Memory B cell (primary cell): ENCODE data around the gene MYOG.

ENCODE experiments used
- ATAC-seq: fragments of 150-1000 bp; cut with Tn5 transposase; 2 replicates; pipeline ENCODE4 v1.10.0; 2021; ENCODE audit warnings: low read depth, mild to moderate bottlenecking, moderate library complexity
- DNase-seq, 2 donors: peaks; one replicate each; pipeline ENCODE4 v3.0.0; 2022; ENCODE audit warnings: low spot score in 2 of 2
- H3K27ac Mint-ChIP-seq: one replicate; pipeline ENCODE4 v1.8.0; 2022; ENCODE audit warnings: mild to moderate bottlenecking, moderate library complexity, mixed read lengths
- H3K27me3 Mint-ChIP-seq: one replicate; pipeline ENCODE4 v1.8.0; 2022; ENCODE audit warnings: mixed read lengths
- H3K36me3 Mint-ChIP-seq: one replicate; pipeline ENCODE4 v1.8.0; 2022; ENCODE audit warnings: mild to moderate bottlenecking, mixed read lengths
- H3K4me1 Mint-ChIP-seq: one replicate; pipeline ENCODE4 v1.8.0; 2022; ENCODE audit warnings: mixed read lengths
- H3K4me3 Mint-ChIP-seq: one replicate; pipeline ENCODE4 v1.8.0; 2022; ENCODE audit warnings: mild to moderate bottlenecking, moderate library complexity, mixed read lengths
- H3K9me3 Mint-ChIP-seq: one replicate; pipeline ENCODE4 v1.8.0; 2022; ENCODE audit warnings: mixed read lengths

MYOG gene

DNA sequence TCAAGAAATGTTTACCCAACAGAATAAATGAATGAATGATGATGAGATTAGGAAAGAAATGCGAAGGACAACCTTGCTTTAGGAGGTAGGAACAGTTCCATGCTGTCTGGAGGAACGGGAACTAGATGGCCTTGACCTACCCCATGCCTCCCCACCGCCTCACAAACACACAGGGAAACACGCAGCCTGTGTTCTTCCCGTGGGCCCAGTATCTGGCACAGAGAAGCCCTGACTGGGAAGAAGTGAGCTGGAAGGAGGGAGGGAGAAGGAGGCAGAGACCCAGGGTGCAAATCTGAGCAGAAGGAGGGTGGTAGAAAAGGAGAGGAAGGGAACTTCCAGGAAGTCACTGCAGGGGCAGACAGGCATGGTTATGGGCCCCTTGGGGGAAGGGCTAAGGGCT is 38.2 kb upstream of the MYOG start:
- Mint-ChIP-seq H3K4me3 (no peak overlapping the region), H3K36me3 (no peaks in the 10 kb centered on the region), H3K27me3 (peaks cover 37% of the 10 kb centered on the region), H3K9me3 (no peaks in the 10 kb centered on the region), H3K27ac (no peak overlapping the region), H3K4me1 (peaks cover 13% of the 10 kb centered on the region)
- DNase-seq (no peak), ATAC-seq (no peak)

GRCh38 chr1:203122159-203122558 is 36.3 kb upstream of the MYOG start:
- ATAC-seq (no peak), DNase-seq (no peak)
- no peak overlapping the region for H3K27ac Mint-ChIP-seq
- no peaks in the 10 kb centered on the region for H3K36me3 Mint-ChIP-seq
- peaks cover 35% of the 10 kb centered on the region for H3K27me3 Mint-ChIP-seq
- no peaks in the 10 kb centered on the region for H3K9me3 Mint-ChIP-seq
- H3K4me3 Mint-ChIP-seq: no peak overlapping the region
- peaks cover 9% of the 10 kb centered on the region for H3K4me1 Mint-ChIP-seq

GRCh38 chr1:203121186-203122015 is 35.6 kb upstream of the MYOG start:
- ATAC-seq: no peak
- Mint-ChIP-seq H3K36me3 (no peaks in the 10 kb centered on the region), H3K27ac (no peak overlapping the region), H3K27me3 (peaks cover 31% of the 10 kb centered on the region), H3K4me1 (peaks cover 8% of the 10 kb centered on the region), H3K4me3 (no peak overlapping the region), H3K9me3 (no peaks in the 10 kb centered on the region)
- no peak for DNase-seq

DNA sequence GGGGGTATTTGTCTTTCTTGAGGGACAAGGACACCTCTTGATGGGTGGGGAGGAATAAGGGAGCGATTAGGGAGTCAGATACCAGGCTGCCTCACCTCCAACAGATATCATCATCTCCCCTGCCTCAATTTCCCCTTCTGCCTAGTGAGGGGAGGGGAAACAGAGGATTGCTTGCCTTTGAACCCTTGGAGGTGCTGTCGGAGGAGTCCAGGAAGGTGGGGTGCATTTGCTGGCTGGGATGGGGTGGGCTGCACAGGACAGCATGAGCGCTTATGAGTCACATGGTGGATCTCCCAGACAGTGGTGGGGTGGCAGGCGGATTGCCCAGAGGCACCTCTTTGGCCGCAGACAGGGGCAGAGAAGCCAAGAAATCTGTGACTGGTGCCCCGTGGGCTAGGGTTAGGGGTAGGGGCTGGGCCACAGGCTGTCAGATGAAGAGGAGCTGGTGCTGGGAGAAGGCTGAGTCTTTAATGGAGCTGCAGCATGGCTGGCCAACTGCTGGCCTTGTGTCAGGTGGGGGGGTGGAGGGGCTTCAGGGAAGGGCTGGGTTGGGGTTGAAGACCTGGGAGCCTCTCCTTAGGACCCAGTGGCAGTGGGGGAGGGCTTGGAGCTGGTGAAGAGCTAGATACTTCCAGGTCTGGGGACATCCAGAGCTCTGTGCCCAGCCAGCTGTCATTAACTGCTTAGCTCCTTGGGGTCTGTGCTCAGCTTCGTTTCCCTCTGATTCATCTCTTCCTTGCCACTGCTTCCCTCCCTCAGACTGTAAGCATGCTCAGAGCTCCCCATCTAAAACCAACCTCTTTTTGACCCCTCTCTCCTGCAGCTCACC is 34.7 kb upstream of the MYOG start:
- ATAC-seq (no peak), DNase-seq (no peak)
- no peaks in the 10 kb centered on the region for H3K9me3 Mint-ChIP-seq
- no peaks in the 10 kb centered on the region for H3K36me3 Mint-ChIP-seq
- H3K4me3 Mint-ChIP-seq: no peak overlapping the region
- peaks cover 5% of the 10 kb centered on the region for H3K4me1 Mint-ChIP-seq
- peaks cover 34% of the 10 kb centered on the region for H3K27me3 Mint-ChIP-seq
- H3K27ac Mint-ChIP-seq: no peak overlapping the region

GRCh38 chr1:203117611-203118575 is 32.1 kb upstream of the MYOG start:
- Mint-ChIP-seq H3K27me3 (peaks cover 28% of the 10 kb centered on the region), H3K36me3 (no peaks in the 10 kb centered on the region), H3K27ac (no peak overlapping the region), H3K4me1 (peaks cover 3% of the 10 kb centered on the region), H3K9me3 (no peaks in the 10 kb centered on the region), H3K4me3 (no peak overlapping the region)
- ATAC-seq (no peak), DNase-seq (no peak)

GRCh38 chr1:203116091-203116820 is 30.4 kb upstream of the MYOG start:
- H3K4me1 Mint-ChIP-seq: no peaks in the 10 kb centered on the region
- H3K27me3 Mint-ChIP-seq: peaks cover 21% of the 10 kb centered on the region
- no peak for ATAC-seq

GRCh38 chr1:203114202-203114601 is 28.4 kb upstream of the MYOG start:
- Mint-ChIP-seq H3K36me3 (no peaks in the 10 kb centered on the region), H3K4me3 (no peak overlapping the region), H3K9me3 (no peaks in the 10 kb centered on the region), H3K4me1 (no peaks in the 10 kb centered on the region), H3K27me3 (peaks cover 10% of the 10 kb centered on the region), H3K27ac (no peak overlapping the region)
- ATAC-seq (no peak), DNase-seq (no peak)

More at GRCh38 chr1:203116091-203116820, 30.4 kb upstream of the MYOG start:
- H3K27ac Mint-ChIP-seq: no peak overlapping the region
- H3K36me3 Mint-ChIP-seq: no peaks in the 10 kb centered on the region
- no peak overlapping the region for H3K4me3 Mint-ChIP-seq
- no peak for DNase-seq
- no peaks in the 10 kb centered on the region for H3K9me3 Mint-ChIP-seq

DNA sequence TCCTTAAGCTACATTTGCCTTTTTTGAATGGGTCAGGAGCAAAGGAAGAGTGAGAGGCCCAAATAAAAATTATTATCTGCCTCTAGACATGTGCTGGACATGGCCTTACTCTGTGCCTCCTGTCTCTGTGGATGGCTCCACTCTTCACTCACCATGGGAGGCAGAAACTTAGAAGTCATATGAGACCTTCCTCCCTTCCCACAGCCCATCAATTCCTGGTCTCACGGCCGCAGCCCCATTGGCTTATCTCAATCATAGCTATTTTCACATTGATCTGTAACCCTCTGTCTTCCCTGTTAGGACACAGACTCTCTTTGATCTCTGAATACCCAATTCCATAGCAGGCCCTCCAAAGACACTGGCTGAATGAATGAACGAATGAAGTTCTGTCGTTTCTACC is 27.5 kb upstream of the MYOG start:
- Mint-ChIP-seq H3K27ac (no peak overlapping the region), H3K9me3 (no peaks in the 10 kb centered on the region), H3K4me3 (no peak overlapping the region), H3K36me3 (no peaks in the 10 kb centered on the region), H3K27me3 (peaks cover 10% of the 10 kb centered on the region), H3K4me1 (no peaks in the 10 kb centered on the region)
- DNase-seq (no peak), ATAC-seq (no peak)

DNA sequence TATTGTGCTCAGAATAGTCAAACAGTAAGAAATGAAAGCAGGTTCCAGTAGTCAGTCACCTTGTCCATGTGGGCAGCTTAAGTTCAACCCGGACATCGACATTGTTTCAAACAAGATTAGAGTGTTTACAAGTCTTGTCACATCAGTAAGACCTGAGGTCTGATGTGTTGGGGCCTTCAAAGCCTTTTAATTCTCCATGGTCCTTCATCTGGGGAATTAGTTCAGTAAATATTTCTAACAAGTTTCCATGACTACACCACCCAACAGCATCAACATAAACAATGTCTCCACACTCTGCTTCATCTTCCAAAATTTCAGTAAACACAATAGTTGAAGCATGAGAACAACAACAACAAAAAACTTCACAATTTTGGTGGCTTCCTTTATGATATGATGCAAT is 26.7 kb upstream of the MYOG start:
- Mint-ChIP-seq H3K27me3 (peaks cover 9% of the 10 kb centered on the region), H3K36me3 (no peaks in the 10 kb centered on the region), H3K27ac (no peak overlapping the region), H3K9me3 (no peaks in the 10 kb centered on the region), H3K4me1 (no peaks in the 10 kb centered on the region), H3K4me3 (no peak overlapping the region)
- DNase-seq: no peak
- no peak for ATAC-seq

DNA sequence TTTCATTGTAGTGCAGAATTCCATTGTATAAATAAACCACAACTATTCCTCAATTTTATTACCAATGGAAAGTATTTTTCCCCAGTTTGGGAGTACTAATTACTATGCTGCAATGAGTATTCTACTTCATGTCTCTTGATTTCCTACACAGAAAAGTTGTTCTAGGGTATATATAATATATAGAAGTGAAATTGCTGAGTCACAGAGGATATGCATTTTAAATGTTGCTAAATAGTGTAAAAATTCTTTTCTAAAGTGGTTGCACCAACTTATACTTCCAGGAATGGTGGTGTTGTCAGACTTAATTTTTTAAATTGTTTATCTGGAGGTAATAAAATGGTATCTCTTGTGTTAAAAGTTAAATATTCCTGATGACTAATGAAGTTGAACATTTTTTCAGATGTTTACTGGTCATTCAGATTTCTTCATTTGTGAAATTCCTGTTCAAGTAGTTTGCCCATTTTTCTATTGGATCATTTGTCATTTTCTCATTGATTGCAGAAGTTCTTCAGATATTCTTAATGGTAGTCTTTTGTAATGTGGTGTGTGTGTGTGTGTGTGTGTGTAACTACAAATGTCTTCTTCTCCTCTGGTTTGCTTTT is 19.1 kb upstream of the MYOG start:
- H3K9me3 Mint-ChIP-seq: peaks cover 4% of the 10 kb centered on the region
- peaks cover 18% of the 10 kb centered on the region for H3K27me3 Mint-ChIP-seq
- no peak overlapping the region for H3K27ac Mint-ChIP-seq
- DNase-seq: no peak
- no peaks in the 10 kb centered on the region for H3K4me1 Mint-ChIP-seq
- no peaks in the 10 kb centered on the region for H3K36me3 Mint-ChIP-seq
- no peak overlapping the region for H3K4me3 Mint-ChIP-seq
- ATAC-seq: no peak

DNA sequence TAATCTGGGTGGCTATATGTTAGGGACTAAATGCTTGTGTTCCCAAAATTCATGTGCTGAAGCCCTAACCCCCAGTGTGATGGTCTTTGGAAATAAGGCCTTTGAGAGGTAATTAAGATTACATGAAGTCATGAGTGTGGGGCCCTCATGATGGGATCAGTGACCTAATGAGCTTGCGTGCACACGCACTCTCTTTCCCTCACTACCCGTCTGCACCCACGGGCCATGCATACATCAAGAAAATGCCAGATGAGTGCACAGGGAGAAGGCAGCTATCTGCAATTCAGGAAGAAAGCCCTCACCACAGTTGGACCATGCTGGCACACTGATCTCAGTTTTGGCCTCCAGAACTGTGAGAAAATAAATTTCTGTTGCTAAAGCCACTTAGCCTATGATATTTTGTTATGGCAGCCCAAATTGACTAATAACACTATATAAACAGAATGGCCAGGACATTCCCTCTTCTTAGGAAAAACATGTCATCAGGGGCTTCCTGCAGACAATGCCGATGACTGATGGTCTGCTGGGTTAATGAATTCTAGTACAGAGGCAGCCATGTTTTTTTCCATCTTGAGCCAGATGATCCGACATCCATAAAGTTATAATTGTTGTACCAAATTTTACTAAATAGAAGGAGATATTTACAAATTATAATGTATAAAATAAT is 18.1 kb upstream of the MYOG start:
- no peak overlapping the region for H3K4me3 Mint-ChIP-seq
- no peaks in the 10 kb centered on the region for H3K4me1 Mint-ChIP-seq
- peaks cover 14% of the 10 kb centered on the region for H3K27me3 Mint-ChIP-seq
- DNase-seq: no peak
- peaks cover 4% of the 10 kb centered on the region for H3K9me3 Mint-ChIP-seq
- ATAC-seq: no peak
- H3K27ac Mint-ChIP-seq: no peak overlapping the region
- H3K36me3 Mint-ChIP-seq: no peaks in the 10 kb centered on the region

GRCh38 chr1:203103216-203103615 is 17.4 kb upstream of the MYOG start:
- Mint-ChIP-seq H3K4me3 (no peak overlapping the region), H3K9me3 (peaks cover 4% of the 10 kb centered on the region), H3K27ac (no peak overlapping the region), H3K27me3 (peaks cover 14% of the 10 kb centered on the region), H3K4me1 (no peaks in the 10 kb centered on the region), H3K36me3 (no peaks in the 10 kb centered on the region)
- ATAC-seq (no peak), DNase-seq (no peak)
